Uterus (tissue), 4 donors: Measurements from ENCODE around the gene LZIC. TPM values are rescaled to one million over a fixed set of nuclear protein-coding genes. Genes with fewer than 3 reads are reported as not detected.
A peak's percentile ranks its signal among the peaks of the same experiment; 100 is the strongest.

Source experiments
- DNase-seq, 2 donors: peaks; one replicate each; pipeline ENCODE4 v3.0.0-alpha.2; 2019 to 2020
- H3K27ac ChIP-seq, 2 donors: fragments of 200-600 bp; sonication (generic); 1 replicate in 1 of 2; 2 replicates in 1 of 2; pipeline ENCODE4 v1.5.1; 2016 to 2018
- H3K27me3 ChIP-seq, 2 donors: fragments of 200-600 bp; sonication (generic); one replicate each; pipeline ENCODE4 v1.5.1; 2018 to 2019; ENCODE audit warnings: control low read depth in 1 of 2
- H3K36me3 ChIP-seq, 2 donors: fragments of 200-600 bp; sonication (generic); one replicate each; pipeline ENCODE4 v1.5.1; 2019; ENCODE audit warnings: control low read depth in 1 of 2
- H3K4me1 ChIP-seq, 2 donors: fragments of 200-600 bp; sonication (generic); one replicate each; pipeline ENCODE4 v1.5.1; 2018 to 2019; ENCODE audit warnings: control low read depth in 1 of 2
- H3K4me3 ChIP-seq, 2 donors: fragments of 200-600 bp; sonication (generic); 1 replicate in 1 of 2; 2 replicates in 1 of 2; pipeline ENCODE4 v1.5.1; 2018 to 2019; ENCODE audit warnings: mild to moderate bottlenecking in 1 of 2
- H3K9me3 ChIP-seq, 2 donors: fragments of 200-600 bp; sonication (generic); one replicate each; pipeline ENCODE4 v1.5.1; 2019; ENCODE audit warnings: control low read depth in 1 of 2
- CTCF ChIP-seq, 4 experiments: fragments of 200-600 bp in 2 of 4; fragments of 450-650 bp in 2 of 4; sonication (generic) in 2 of 4; IDR thresholded peaks; one replicate each; pipeline ENCODE4 v1.5.1; 2016 to 2019; ENCODE audit warnings: antibody characterized with exemption in 4 of 4, mild to moderate bottlenecking in 2 of 4, moderate library complexity in 1 of 4
- POLR2A ChIP-seq, 2 donors: fragments of 450-650 bp; IDR thresholded peaks; one replicate each; pipeline ENCODE4 v1.6.1; 2016; ENCODE audit warnings: antibody characterized with exemption in 2 of 2, mild to moderate bottlenecking in 1 of 2, moderate library complexity in 1 of 2
- intact Hi-C: fragments of 100-400 bp; cut with DNase I; formaldehyde crosslinking; loops from one replicate; pipeline ENCODE4 v1.15.1; 2023; ENCODE audit warnings: low total_unique reads
- total RNA-seq, 4 donors: library from RNA; depleted of rRNA in 3 of 4; stranded (reverse); fragments of >200 nt in 3 of 4; gene quantifications; one replicate each; pipeline versions ENCODE4 v1.1.0 to v1.2.4, GENCODE V29; 2014 to 2023
- donor health status: DM: yes; HTN: yes; CAD: no.

The LZIC gene
- 10 to 100 TPM in 3 of 4 donors, 1 to 10 TPM in 1; 9.4 to 66.9 (median 26.0) TPM for total RNA-seq

- DNase-seq = peak; percentile 88 to 90
- Histone ChIP-seq H3K9me3 (no peaks in the 10 kb centered on the region), H3K36me3 (no peaks in the 10 kb centered on the region), H3K27me3 (no peaks in the 10 kb centered on the region), H3K4me1 (no peaks in the 10 kb centered on the region), H3K27ac (peak within 1 kb of the TSS; percentile 84 to 85), H3K4me3 (peak within 1 kb of the TSS; percentile 84 to 87)
- TF ChIP-seq CTCF (IDR thresholded peaks at IDR 0.05) (peak in 2 of 4 experiments; percentile 33 to 50), POLR2A (IDR thresholded peaks at IDR 0.05) (peak; percentile 64 to 74)
- intact Hi-C loops = no loop called here
Observed at GRCh38 chr1:9942939-9943788, at the start of gene LZIC, which contains the start of gene NMNAT1. LZIC (minus strand) TSS chr1:9943391; CDS start chr1:9936619, 6,772 bp downstream. NMNAT1 (plus strand) TSS chr1:9943475; CDS start chr1:9972074, 28,599 bp downstream.

- Histone ChIP-seq H3K27me3 (peaks cover 0 to 3% of the 10 kb centered on the region in 2 donors), H3K9me3 (no peaks in the 10 kb centered on the region), H3K4me1 (peaks cover 0 to 8% of the 10 kb centered on the region in 2 donors), H3K4me3 (no peak overlapping the region), H3K36me3 (no peaks in the 10 kb centered on the region), H3K27ac (peak overlapping the region; percentile 19 to 45)
- DNase-seq = no peak
- TF ChIP-seq POLR2A (IDR thresholded peaks at IDR 0.05) (no peak), CTCF (IDR thresholded peaks at IDR 0.05) (no peak)
- intact Hi-C loops = no loop called here
Observed at GRCh38 chr1:9992910-9993309, 49.7 kb upstream of the LZIC start.

- H3K36me3 ChIP-seq = no peaks in the 10 kb centered on the region
- H3K9me3 ChIP-seq = no peaks in the 10 kb centered on the region
- H3K4me1 ChIP-seq = no peaks in the 10 kb centered on the region
- intact Hi-C loops = no loop called here
- DNase-seq = peak in 1 of 2 donors; percentile 49
- H3K4me3 ChIP-seq = no peak overlapping the region
- H3K27ac ChIP-seq = peak overlapping the region; percentile 41 to 59
- H3K27me3 ChIP-seq = no peaks in the 10 kb centered on the region
- TF ChIP-seq POLR2A (IDR thresholded peaks at IDR 0.05) (no peak), CTCF (IDR thresholded peaks at IDR 0.05) (no peak)
Observed at GRCh38 chr1:9990944-9991343, 47.8 kb upstream of the LZIC start.

GRCh38 chr1:9989773-9990172 lies 46.6 kb upstream of the LZIC start:
- Histone ChIP-seq H3K27ac (peak overlapping the region in 1 of 2 donors; percentile 59), H3K4me3 (no peak overlapping the region), H3K9me3 (no peaks in the 10 kb centered on the region), H3K4me1 (no peaks in the 10 kb centered on the region), H3K36me3 (no peaks in the 10 kb centered on the region), H3K27me3 (no peaks in the 10 kb centered on the region)
- no peak for DNase-seq
- TF ChIP-seq CTCF (IDR thresholded peaks at IDR 0.05) (no peak), POLR2A (IDR thresholded peaks at IDR 0.05) (no peak)
- intact Hi-C loops = no loop called here

- no peak for DNase-seq
- TF ChIP-seq CTCF (IDR thresholded peaks at IDR 0.05) (no peak), POLR2A (IDR thresholded peaks at IDR 0.05) (no peak)
- no peaks in the 10 kb centered on the region for H3K27me3 ChIP-seq
- H3K36me3 ChIP-seq = no peaks in the 10 kb centered on the region
- H3K27ac ChIP-seq = no peak overlapping the region
- no peaks in the 10 kb centered on the region for H3K4me1 ChIP-seq
- H3K9me3 ChIP-seq = no peaks in the 10 kb centered on the region
- no peak overlapping the region for H3K4me3 ChIP-seq
- intact Hi-C loops = no loop called here
Observed at GRCh38 chr1:9985001-9985400, 41.8 kb upstream of the LZIC start.
